Testis (tissue), 2 donors: ENCODE measurements around the gene MRTO4.

Experiments
- POLR2A ChIP-seq: fragments of 450-650 bp; IDR thresholded peaks from one replicate; pipeline ENCODE4 v1.6.1; 2017; ENCODE audit warnings: antibody characterized with exemption, mild to moderate bottlenecking, moderate library complexity
- TF ChIP-seq, protein P1 (sequence below), 3 experiments: fragments of 450-650 bp in 2 of 3; fragments of 200-600 bp in 1 of 3; sonication (generic) in 1 of 3; IDR thresholded peaks; one replicate each; pipeline ENCODE4 v1.5.1; 2016 to 2019; ENCODE audit warnings: antibody characterized with exemption in 3 of 3, mild to moderate bottlenecking in 2 of 3, moderate library complexity in 1 of 3

DNA sequence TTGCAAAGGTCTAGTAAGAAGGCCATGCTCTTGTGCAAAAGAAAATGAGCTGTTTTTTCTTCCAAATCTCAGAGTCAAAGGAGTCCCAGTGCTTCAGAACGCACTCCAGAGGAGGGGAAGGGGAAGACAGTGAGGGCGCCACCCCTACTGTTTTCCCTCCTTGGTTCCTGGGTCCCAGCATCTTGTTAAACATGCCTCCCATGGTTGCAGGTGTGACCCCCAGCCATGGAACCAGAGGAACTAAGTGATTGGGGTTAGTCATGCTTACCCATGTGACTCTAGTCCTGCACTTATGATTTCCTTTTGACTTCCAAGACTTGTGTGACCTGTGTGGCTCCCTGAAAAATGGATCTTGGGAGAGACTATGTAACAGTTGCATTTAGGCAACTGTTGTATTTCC, 43.0 kb downstream of the MRTO4 start:
- TF ChIP-seq, protein P1, sequence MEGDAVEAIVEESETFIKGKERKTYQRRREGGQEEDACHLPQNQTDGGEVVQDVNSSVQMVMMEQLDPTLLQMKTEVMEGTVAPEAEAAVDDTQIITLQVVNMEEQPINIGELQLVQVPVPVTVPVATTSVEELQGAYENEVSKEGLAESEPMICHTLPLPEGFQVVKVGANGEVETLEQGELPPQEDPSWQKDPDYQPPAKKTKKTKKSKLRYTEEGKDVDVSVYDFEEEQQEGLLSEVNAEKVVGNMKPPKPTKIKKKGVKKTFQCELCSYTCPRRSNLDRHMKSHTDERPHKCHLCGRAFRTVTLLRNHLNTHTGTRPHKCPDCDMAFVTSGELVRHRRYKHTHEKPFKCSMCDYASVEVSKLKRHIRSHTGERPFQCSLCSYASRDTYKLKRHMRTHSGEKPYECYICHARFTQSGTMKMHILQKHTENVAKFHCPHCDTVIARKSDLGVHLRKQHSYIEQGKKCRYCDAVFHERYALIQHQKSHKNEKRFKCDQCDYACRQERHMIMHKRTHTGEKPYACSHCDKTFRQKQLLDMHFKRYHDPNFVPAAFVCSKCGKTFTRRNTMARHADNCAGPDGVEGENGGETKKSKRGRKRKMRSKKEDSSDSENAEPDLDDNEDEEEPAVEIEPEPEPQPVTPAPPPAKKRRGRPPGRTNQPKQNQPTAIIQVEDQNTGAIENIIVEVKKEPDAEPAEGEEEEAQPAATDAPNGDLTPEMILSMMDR (IDR thresholded peaks at IDR 0.05) = no peak
- no peak for TF ChIP-seq POLR2A
